Stimulated activated CD4-positive, alpha-beta T cell treated with anti-CD3 and anti-CD28 coated beads, Interleukin-1b, Interleukin-23, amount 100 ng/mL, for 1 hour (primary cell): ENCODE results near the gene CYSRT1.

Source experiments
- DNase-seq, 2 donors: peaks; one replicate each; pipeline ENCODE4 v3.0.0-alpha.2; 2020; ENCODE audit warnings: low read depth in 2 of 2

Gene CYSRT1

GRCh38 chr9:137271696-137272076, 46.7 kb downstream of the CYSRT1 start:
- no peak for DNase-seq

- DNase-seq, result no peak
Observed at GRCh38 chr9:137272241-137273094, 47.5 kb downstream of the CYSRT1 start.

- no peak for DNase-seq
Observed at GRCh38 chr9:137273095-137273490, 48.1 kb downstream of the CYSRT1 start.

GRCh38 chr9:137273611-137274320, 48.8 kb downstream of the CYSRT1 start:
- no peak for DNase-seq

GRCh38 chr9:137275203-137275587, 50.2 kb downstream of the CYSRT1 start:
- no peak for DNase-seq
